Prostate gland (tissue), 2 donors: ENCODE measurements around the gene GDF2. TPM values are rescaled to one million over a fixed set of nuclear protein-coding genes. Genes with fewer than 3 reads are reported as not detected.

Experiments
- DNase-seq: peaks from one replicate; pipeline ENCODE4 v3.0.0-alpha.2; 2019; ENCODE audit warnings: low spot score
- H3K27ac ChIP-seq, 2 donors: fragments of 200-600 bp; sonication (generic); 2 replicates each; pipeline ENCODE4 v1.5.1; 2017 to 2019
- H3K27me3 ChIP-seq: fragments of 200-600 bp; sonication (generic); replicated peaks from 2 replicates; pipeline ENCODE4 v1.5.1; 2019; ENCODE audit not compliant: insufficient read depth
- H3K36me3 ChIP-seq, 2 donors: fragments of 200-600 bp; sonication (generic); 1 replicate in 1 of 2; 2 replicates in 1 of 2; pipeline versions ENCODE4 v1.5.1 to v1.8.1; 2017 to 2019
- H3K4me1 ChIP-seq: fragments of 200-600 bp; sonication (generic); replicated peaks from 2 replicates; pipeline ENCODE4 v1.5.1; 2019
- H3K4me3 ChIP-seq, 2 donors: fragments of 200-600 bp; sonication (generic); 2 replicates each; pipeline ENCODE4 v1.5.1; 2017 to 2019
- H3K9me3 ChIP-seq: fragments of 200-600 bp; sonication (generic); 2 replicates; pipeline ENCODE4 v1.5.1; 2017
- POLR2A ChIP-seq: fragments of 450-650 bp; IDR thresholded peaks from one replicate; pipeline ENCODE4 v1.6.1; 2016; ENCODE audit warnings: antibody characterized with exemption, mild to moderate bottlenecking
- POLR2AphosphoS5 ChIP-seq: sonication (generic); formaldehyde crosslinking; IDR thresholded peaks from one replicate; pipeline ENCODE4 v1.6.1; 2017; ENCODE audit warnings: antibody characterized with exemption
- WGBS: methylation state at CpG from one replicate; pipeline ENCODE4 v1.1.5; 2018; 5-methylcytosine and 5-hydroxymethylcytosine counted together
- intact Hi-C: fragments of 100-400 bp; cut with DNase I; formaldehyde crosslinking; loops from one replicate; pipeline ENCODE4 v1.14.2; 2022
- total RNA-seq, 2 donors: library from RNA; depleted of rRNA; stranded (reverse); fragments of >200 nt; gene quantifications; one replicate each; pipeline ENCODE4 v1.1.0, GENCODE V29; 2016
- TF ChIP-seq, protein P1 (sequence below), 4 experiments: fragments of 200-600 bp in 2 of 4; fragments of 450-650 bp in 2 of 4; sonication (generic) in 2 of 4; IDR thresholded peaks; 1 replicate in 3 of 4; 2 replicates in 1 of 4; pipeline ENCODE4 v1.5.1; 2016 to 2019; ENCODE audit warnings: antibody characterized with exemption in 4 of 4, mild to moderate bottlenecking in 2 of 4, moderate library complexity in 2 of 4

GDF2 gene
- total RNA-seq, 2 donors from 2014 or later: not detected

- no peaks in the 10 kb centered on the region for H3K36me3 ChIP-seq
- TF ChIP-seq POLR2A (no peak), POLR2AphosphoS5 (peak; percentile 32)
- 40% methylated on average over 15 of the region's 15 CpGs for WGBS
- intact Hi-C loops: no loop called here
- H3K4me3 ChIP-seq: no peak overlapping the region
- DNase-seq: peak; percentile 68
- peaks cover 4% of the 10 kb centered on the region for H3K4me1 ChIP-seq
- no peaks in the 10 kb centered on the region for H3K27me3 ChIP-seq
- no peak overlapping the region for H3K27ac ChIP-seq
- no peaks in the 10 kb centered on the region for H3K9me3 ChIP-seq
Observed at GRCh38 chr10:47278152-47278473, 44.1 kb upstream of the GDF2 start.

DNA sequence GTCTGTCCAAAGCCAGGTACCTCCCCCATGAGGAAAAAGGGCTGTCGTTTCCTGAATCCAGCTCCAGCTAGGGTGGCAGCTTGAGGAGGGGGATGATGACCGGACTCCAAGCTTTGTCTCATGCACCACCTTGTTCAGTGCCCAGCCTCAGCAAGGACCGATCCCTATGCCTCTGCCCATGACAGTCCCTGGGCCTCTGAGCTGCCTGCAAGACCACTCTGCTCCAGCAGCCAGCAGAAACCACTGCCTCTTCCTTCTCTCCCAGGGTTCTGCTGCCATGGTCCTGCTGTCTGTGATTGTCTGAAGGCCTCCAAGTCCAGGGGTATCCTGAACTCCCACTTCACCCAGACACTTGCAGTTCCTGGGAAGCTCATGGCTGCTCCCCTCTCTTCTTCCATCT lies 43.5 kb upstream of the GDF2 start:
- no peak for TF ChIP-seq POLR2A
- TF ChIP-seq POLR2AphosphoS5: no peak
- Histone ChIP-seq H3K4me1 (peaks cover 4% of the 10 kb centered on the region), H3K27ac (no peak overlapping the region), H3K27me3 (no peaks in the 10 kb centered on the region), H3K4me3 (no peak overlapping the region), H3K9me3 (no peaks in the 10 kb centered on the region), H3K36me3 (no peaks in the 10 kb centered on the region)
- DNase-seq: no peak
- WGBS: 80% methylated on average over 3 of the region's 3 CpGs
- intact Hi-C loops: no loop called here

- no peak for DNase-seq
- Histone ChIP-seq H3K27ac (no peak overlapping the region), H3K4me1 (peaks cover 4% of the 10 kb centered on the region), H3K4me3 (no peak overlapping the region), H3K36me3 (no peaks in the 10 kb centered on the region), H3K9me3 (no peaks in the 10 kb centered on the region), H3K27me3 (no peaks in the 10 kb centered on the region)
- WGBS: 100% methylated on average over 2 of the region's 2 CpGs
- intact Hi-C loops: no loop called here
- TF ChIP-seq, protein P1, sequence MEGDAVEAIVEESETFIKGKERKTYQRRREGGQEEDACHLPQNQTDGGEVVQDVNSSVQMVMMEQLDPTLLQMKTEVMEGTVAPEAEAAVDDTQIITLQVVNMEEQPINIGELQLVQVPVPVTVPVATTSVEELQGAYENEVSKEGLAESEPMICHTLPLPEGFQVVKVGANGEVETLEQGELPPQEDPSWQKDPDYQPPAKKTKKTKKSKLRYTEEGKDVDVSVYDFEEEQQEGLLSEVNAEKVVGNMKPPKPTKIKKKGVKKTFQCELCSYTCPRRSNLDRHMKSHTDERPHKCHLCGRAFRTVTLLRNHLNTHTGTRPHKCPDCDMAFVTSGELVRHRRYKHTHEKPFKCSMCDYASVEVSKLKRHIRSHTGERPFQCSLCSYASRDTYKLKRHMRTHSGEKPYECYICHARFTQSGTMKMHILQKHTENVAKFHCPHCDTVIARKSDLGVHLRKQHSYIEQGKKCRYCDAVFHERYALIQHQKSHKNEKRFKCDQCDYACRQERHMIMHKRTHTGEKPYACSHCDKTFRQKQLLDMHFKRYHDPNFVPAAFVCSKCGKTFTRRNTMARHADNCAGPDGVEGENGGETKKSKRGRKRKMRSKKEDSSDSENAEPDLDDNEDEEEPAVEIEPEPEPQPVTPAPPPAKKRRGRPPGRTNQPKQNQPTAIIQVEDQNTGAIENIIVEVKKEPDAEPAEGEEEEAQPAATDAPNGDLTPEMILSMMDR (IDR thresholded peaks at IDR 0.05): no peak
- no peak for TF ChIP-seq POLR2AphosphoS5
- TF ChIP-seq POLR2A: no peak
Observed at GRCh38 chr10:47279276-47279675, 43.0 kb upstream of the GDF2 start.

DNA sequence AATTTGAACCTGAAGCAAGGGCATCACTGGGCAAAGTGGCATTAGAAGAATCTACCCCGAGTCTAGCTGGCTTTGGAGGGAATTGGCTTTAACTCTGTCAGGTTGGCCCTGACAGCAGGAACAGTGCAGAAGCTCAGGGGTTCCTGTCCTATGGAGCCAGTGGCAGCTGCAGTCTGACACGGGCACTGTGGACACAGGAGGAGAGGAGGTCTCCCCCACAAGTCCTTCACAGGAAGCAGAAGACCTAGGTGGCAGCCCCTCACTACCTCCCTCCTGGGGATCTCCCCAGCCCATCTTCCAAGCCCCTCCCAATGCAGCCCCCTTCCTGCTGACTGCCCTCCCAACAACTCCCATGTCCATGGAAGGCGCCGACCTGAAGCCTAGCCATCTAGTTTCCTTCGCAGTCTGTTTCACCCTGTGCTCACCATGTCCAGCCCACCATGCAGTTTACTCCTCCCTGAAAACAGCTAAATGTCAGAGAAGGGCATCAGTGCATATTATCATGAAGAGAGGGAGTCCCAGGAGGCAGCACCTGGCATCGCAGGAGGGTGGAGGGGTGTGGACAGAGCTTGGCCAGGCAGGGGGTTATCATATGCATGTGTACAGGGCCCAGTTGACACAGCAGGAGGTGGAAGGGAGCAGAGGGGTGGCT lies 40.1 kb upstream of the GDF2 start:
- Histone ChIP-seq H3K4me1 (peaks cover 4% of the 10 kb centered on the region), H3K9me3 (no peaks in the 10 kb centered on the region), H3K27ac (no peak overlapping the region), H3K27me3 (no peaks in the 10 kb centered on the region), H3K36me3 (no peaks in the 10 kb centered on the region), H3K4me3 (no peak overlapping the region)
- TF ChIP-seq POLR2AphosphoS5 (no peak), POLR2A (no peak)
- TF ChIP-seq, protein P1 (IDR thresholded peaks at IDR 0.05): no peak
- intact Hi-C loops: no loop called here
- 92% methylated on average over 6 of the region's 6 CpGs for WGBS
- no peak for DNase-seq

DNA sequence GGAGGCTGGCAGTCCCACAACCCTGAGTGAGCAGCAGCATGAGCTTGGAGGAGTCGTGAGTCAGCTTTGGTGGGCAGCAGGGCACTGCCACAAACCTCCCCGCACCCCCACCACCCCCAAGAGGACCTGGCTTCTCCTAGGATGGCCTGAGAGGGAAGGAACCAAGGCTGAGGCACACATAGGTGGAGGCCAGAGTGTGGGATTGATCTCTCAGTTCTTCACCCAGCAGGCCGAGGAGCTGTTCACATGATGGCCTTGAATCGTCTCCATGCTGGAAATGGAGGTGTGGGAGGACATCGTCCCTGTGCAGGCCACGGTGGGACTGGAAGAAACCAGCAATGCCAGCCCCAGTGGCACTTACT lies 39.6 kb upstream of the GDF2 start:
- intact Hi-C loops: no loop called here
- Histone ChIP-seq H3K36me3 (no peaks in the 10 kb centered on the region), H3K27ac (no peak overlapping the region), H3K4me1 (peaks cover 4% of the 10 kb centered on the region), H3K9me3 (no peaks in the 10 kb centered on the region), H3K4me3 (no peak overlapping the region), H3K27me3 (no peaks in the 10 kb centered on the region)
- 88% methylated on average over 6 of the region's 6 CpGs for WGBS
- no peak for DNase-seq
- TF ChIP-seq, protein P1 (IDR thresholded peaks at IDR 0.05): no peak
- TF ChIP-seq POLR2A (no peak), POLR2AphosphoS5 (no peak)

DNA sequence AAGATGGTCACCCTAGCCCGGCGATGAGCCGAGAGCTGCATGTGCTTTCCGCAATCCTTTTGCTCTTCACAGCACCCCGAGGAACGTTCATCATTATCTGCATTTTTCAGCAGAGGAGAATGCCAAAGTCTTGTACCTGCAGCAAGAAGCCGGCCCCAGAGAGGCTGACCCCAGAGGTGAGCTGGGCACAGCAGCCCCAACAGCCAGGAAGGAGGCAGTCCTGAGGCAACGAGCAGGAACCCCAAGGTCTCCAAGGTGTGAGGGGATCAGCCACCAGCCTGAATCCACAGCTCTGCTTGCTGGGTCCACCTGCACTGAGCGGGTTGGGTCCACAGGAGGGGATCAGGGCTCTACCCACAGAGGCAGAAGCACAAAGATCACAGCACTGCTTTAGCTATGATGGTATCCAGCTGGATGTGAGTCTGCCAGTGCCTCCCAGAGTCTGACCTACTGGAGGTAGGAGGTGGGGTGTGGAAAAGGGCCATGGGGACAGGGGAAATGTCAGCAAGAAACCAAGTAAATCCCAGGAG lies 39.1 kb upstream of the GDF2 start:
- no peak overlapping the region for H3K4me3 ChIP-seq
- no peaks in the 10 kb centered on the region for H3K36me3 ChIP-seq
- H3K4me1 ChIP-seq: no peaks in the 10 kb centered on the region
- WGBS: 88% methylated on average over 9 of the region's 9 CpGs
- H3K27me3 ChIP-seq: no peaks in the 10 kb centered on the region
- H3K27ac ChIP-seq: no peak overlapping the region
- TF ChIP-seq POLR2A: no peak
- TF ChIP-seq, protein P1 (IDR thresholded peaks at IDR 0.05): no peak
- no peak for TF ChIP-seq POLR2AphosphoS5
- intact Hi-C loops: no loop called here
- no peaks in the 10 kb centered on the region for H3K9me3 ChIP-seq
- no peak for DNase-seq
